H1 (cell line): Measurements from ENCODE around the gene VAV2. TPM values are rescaled to one million over a fixed set of nuclear protein-coding genes. Genes with fewer than 3 reads are reported as not detected.
A peak's percentile ranks its signal among the peaks of the same experiment; 100 is the strongest.

Experiments
- CTCF ChIA-PET: fragments of 300-600 bp; sonication (Branson Sonifier 250); formaldehyde crosslinking; loops from one replicate; lab custom pipeline; 2021; ENCODE audit not compliant: partially characterized antibody; lab: Charles Lee
- POLR2A ChIA-PET: fragments of 300-600 bp; sonication (Branson Sonifier 250); formaldehyde crosslinking; loops from one replicate; lab custom pipeline; 2021; ENCODE audit warnings: inconsistent platforms; ENCODE audit not compliant: partially characterized antibody; lab: Charles Lee
- DNase-seq, 2 experiments: peaks; one replicate each; pipeline versions ENCODE4 v3.0.0 to v3.0.0-alpha.2; 2010 to 2022; ENCODE audit warnings: low spot score in 2 of 2, low read depth in 1 of 2, mixed read lengths in 1 of 2
- FAIRE-seq: peaks from 2 replicates; lab custom pipeline; 2011; peaks lifted over from hg19 to GRCh38; lab: Jason Lieb, UNC
- H2AFZ ChIP-seq: 2 replicates; pipeline ENCODE4 v1.8.1; 2012; ENCODE audit warnings: low read length, inconsistent platforms
- H2AK5ac ChIP-seq: 2 replicates; pipeline ENCODE4 v1.6.1; 2013; ENCODE audit warnings: low read depth, low read length
- H2BK120ac ChIP-seq: replicated peaks from 2 replicates; pipeline ENCODE3; 2013; ENCODE audit warnings: low read depth, low read length, inconsistent platforms
- H2BK12ac ChIP-seq: 2 replicates; pipeline ENCODE4 v1.6.1; 2013; ENCODE audit warnings: low read depth, low read length
- H2BK15ac ChIP-seq: 2 replicates; pipeline ENCODE4 v1.6.1; 2013; ENCODE audit warnings: low read length
- H2BK20ac ChIP-seq: 2 replicates; pipeline ENCODE4 v1.6.1; 2013; ENCODE audit warnings: low read length
- H2BK5ac ChIP-seq: 2 replicates; pipeline ENCODE4 v1.6.1; 2013; ENCODE audit warnings: low read depth, low read length
- H3K14ac ChIP-seq: 2 replicates; pipeline ENCODE4 v1.6.1; 2013; ENCODE audit warnings: inconsistent platforms; ENCODE audit not compliant: insufficient read length
- H3K18ac ChIP-seq: 2 replicates; pipeline ENCODE4 v1.6.1; 2013; ENCODE audit warnings: low read length; ENCODE audit errors: extremely low read depth
- H3K23ac ChIP-seq: 2 replicates; pipeline ENCODE4 v1.6.1; 2013; ENCODE audit warnings: inconsistent platforms; ENCODE audit not compliant: insufficient read length
- H3K23me2 ChIP-seq: 2 replicates; pipeline ENCODE4 v1.6.1; 2013; ENCODE audit warnings: low read depth, low read length
- H3K27ac ChIP-seq: 2 replicates; pipeline ENCODE4 v1.6.1; 2011; ENCODE audit warnings: low read depth, low read length, inconsistent platforms
- H3K27me3 ChIP-seq, 4 experiments: replicated peaks in 1 of 4; 1 replicate in 1 of 4; 2 replicates in 3 of 4; pipeline versions ENCODE4 v1.6.1 to v1.8.1; 2011 to 2013; ENCODE audit warnings: low read length in 3 of 4, mild to moderate bottlenecking in 3 of 4, inconsistent platforms in 2 of 4, mixed read lengths in 2 of 4, moderate library complexity in 1 of 4; ENCODE audit not compliant: control insufficient read depth in 3 of 4, insufficient read depth in 3 of 4; ENCODE audit errors: extremely low read depth in 1 of 4
- H3K36me3 ChIP-seq, 4 experiments: 2 replicates each; pipeline versions ENCODE4 v1.6.1 to v1.8.1; 2011 to 2013; ENCODE audit warnings: mild to moderate bottlenecking in 4 of 4, low read length in 3 of 4, moderate library complexity in 2 of 4, control low read depth in 1 of 4, inconsistent platforms in 1 of 4; ENCODE audit not compliant: insufficient read depth in 4 of 4, control insufficient read depth in 2 of 4
- H3K4ac ChIP-seq: replicated peaks from 2 replicates; pipeline ENCODE3; 2013; ENCODE audit warnings: low read length, low read depth, mixed read lengths, inconsistent platforms; ENCODE audit not compliant: insufficient read length
- H3K4me1 ChIP-seq, 4 experiments: replicated peaks in 1 of 4; 1 replicate in 1 of 4; 2 replicates in 3 of 4; pipeline versions ENCODE4 v1.6.1 to v1.8.1; 2011 to 2013; ENCODE audit warnings: low read length in 3 of 4, inconsistent platforms in 2 of 4, mixed read lengths in 1 of 4; ENCODE audit not compliant: insufficient read depth in 4 of 4, control insufficient read depth in 3 of 4
- H3K4me2 ChIP-seq, 2 experiments: 2 replicates each; pipeline versions ENCODE4 v1.6.1 to v1.8.1; 2011 to 2013; ENCODE audit warnings: low read depth in 2 of 2, low read length in 2 of 2, control low read depth in 1 of 2, inconsistent platforms in 1 of 2, mild to moderate bottlenecking in 1 of 2; ENCODE audit not compliant: insufficient read depth in 1 of 2
- H3K4me3 ChIP-seq, 4 experiments: fragments of 200-600, 300-600 bp in 1 of 4; sonication (generic), shearing (Covaris generic), sonication (Bioruptor Twin) in 1 of 4; 2 replicates each; pipeline versions ENCODE4 v1.5.1 to v1.8.1; 2011 to 2016; ENCODE audit warnings: low read length in 4 of 4, low read depth in 3 of 4, control low read depth in 2 of 4, inconsistent platforms in 2 of 4, mild to moderate bottlenecking in 2 of 4, mixed read lengths in 1 of 4, moderate library complexity in 1 of 4; ENCODE audit not compliant: insufficient read depth in 2 of 4; ENCODE audit errors: extremely low read depth in 1 of 4
- H3K56ac ChIP-seq: replicated peaks from 2 replicates; pipeline ENCODE3; 2013; ENCODE audit warnings: low read depth, mild to moderate bottlenecking, mixed read lengths, low read length, inconsistent platforms; ENCODE audit not compliant: insufficient read length
- H3K79me1 ChIP-seq: 2 replicates; pipeline ENCODE4 v1.6.1; 2013; ENCODE audit warnings: low read depth, low read length, control low read depth
- H3K79me2 ChIP-seq, 2 experiments: 2 replicates each; pipeline versions ENCODE4 v1.6.1 to v1.8.1; 2012 to 2013; ENCODE audit warnings: low read length in 2 of 2, mild to moderate bottlenecking in 2 of 2, inconsistent platforms in 1 of 2; ENCODE audit not compliant: insufficient read depth in 2 of 2, control insufficient read depth in 1 of 2
- H3K9ac ChIP-seq, 4 experiments: replicated peaks in 1 of 4; 1 replicate in 1 of 4; 2 replicates in 3 of 4; pipeline versions ENCODE4 v1.6.1 to v1.8.1; 2011 to 2013; ENCODE audit warnings: low read depth in 3 of 4, low read length in 3 of 4, control low read depth in 2 of 4, mild to moderate bottlenecking in 2 of 4, moderate library complexity in 2 of 4, inconsistent platforms in 1 of 4; ENCODE audit errors: extremely low read depth in 1 of 4
- H3K9me3 ChIP-seq, 2 experiments: 2 replicates each; pipeline versions ENCODE4 v1.6.1 to v1.8.1; 2012 to 2013; ENCODE audit warnings: mild to moderate bottlenecking in 2 of 2, moderate library complexity in 2 of 2, control low read depth in 1 of 2, inconsistent platforms in 1 of 2, low read depth in 1 of 2, low read length in 1 of 2, mixed read lengths in 1 of 2; ENCODE audit not compliant: insufficient read depth in 2 of 2
- H4K20me1 ChIP-seq, 2 experiments: replicated peaks in 1 of 2; 2 replicates each; pipeline versions ENCODE3 to v1.8.1; 2011 to 2013; ENCODE audit warnings: inconsistent platforms in 2 of 2, low read length in 2 of 2, mild to moderate bottlenecking in 1 of 2; ENCODE audit not compliant: insufficient read depth in 2 of 2, control insufficient read depth in 1 of 2
- H4K5ac ChIP-seq: 2 replicates; pipeline ENCODE4 v1.6.1; 2013; ENCODE audit warnings: low read length, low read depth, mixed read lengths, inconsistent platforms; ENCODE audit not compliant: insufficient read length
- H4K8ac ChIP-seq: 2 replicates; pipeline ENCODE4 v1.8.0; 2013; ENCODE audit warnings: mild to moderate bottlenecking, moderate library complexity, low read length, inconsistent platforms; ENCODE audit not compliant: insufficient read depth; ENCODE audit errors: extremely low read depth
- H4K91ac ChIP-seq: replicated peaks from 2 replicates; pipeline ENCODE3; 2013; ENCODE audit warnings: low read length, mixed read lengths, inconsistent platforms; ENCODE audit not compliant: insufficient read length
- POLR2AphosphoS5 ChIP-seq: IDR thresholded peaks from 2 replicates; pipeline ENCODE4 v1.6.1; 2011; ENCODE audit warnings: low read depth, low read length
- SIRT6 ChIP-seq: IDR thresholded peaks from one replicate; pipeline ENCODE4 v1.7.1; 2012; ENCODE audit warnings: low read length, inconsistent platforms
- TAF7 ChIP-seq: optimal IDR thresholded peaks from 2 replicates; pipeline ENCODE3; 2011; ENCODE audit warnings: low read depth, mild to moderate bottlenecking, inconsistent platforms, low read length, moderate library complexity, borderline replicate concordance
- WGBS, 2 experiments: shearing (Covaris generic) in 1 of 2; methylation state at CpG; one replicate each; pipeline versions ENCODE4 v1.1.6 to v1.1.7; 2013 to 2015; ENCODE audit warnings: low lambda C conversion rate in 2 of 2, mixed read lengths in 2 of 2, inconsistent platforms in 1 of 2, low coverage in 1 of 2, missing lambda C conversion rate in 1 of 2; ENCODE audit not compliant: insufficient replicate concordance in 2 of 2, insufficient coverage in 1 of 2, insufficient read length in 1 of 2; ENCODE audit errors: extremely low coverage in 1 of 2, missing lambda C conversion rate in 1 of 2; 5-methylcytosine and 5-hydroxymethylcytosine counted together
- polyA plus RNA-seq, 7 experiments: library from polyadenylated mRNA; depleted of rRNA in 3 of 7; stranded (reverse) in 5 of 7; unstranded in 2 of 7; fragments of >200 nt in 5 of 7; fragments of 200-250 nt in 2 of 7; gene quantifications; 1 replicate in 5 of 7; 2 replicates in 1 of 7; 4 replicates in 1 of 7; pipeline versions ENCODE4 v1.2.1 to v1.2.3, GENCODE V29; 2011 to 2013; ENCODE audit warnings: missing spikeins in 2 of 7, mixed read lengths in 2 of 7
- total RNA-seq: library from RNA; stranded (reverse); fragmentation: NEBNext Ultra II Directional; extraction: Animal tissue kit (Norgen Biotek cat#: 25700); gene quantifications from 2 replicates; pipeline ENCODE4 v1.2.1, GENCODE V29; 2021

The VAV2 gene
- total and polyA plus RNA-seq, 2 of the 8 experiments (the other 6 are each of a cell fraction or from before 2014, with no cell fraction given), result 13.6 to 37.6 TPM

DNA sequence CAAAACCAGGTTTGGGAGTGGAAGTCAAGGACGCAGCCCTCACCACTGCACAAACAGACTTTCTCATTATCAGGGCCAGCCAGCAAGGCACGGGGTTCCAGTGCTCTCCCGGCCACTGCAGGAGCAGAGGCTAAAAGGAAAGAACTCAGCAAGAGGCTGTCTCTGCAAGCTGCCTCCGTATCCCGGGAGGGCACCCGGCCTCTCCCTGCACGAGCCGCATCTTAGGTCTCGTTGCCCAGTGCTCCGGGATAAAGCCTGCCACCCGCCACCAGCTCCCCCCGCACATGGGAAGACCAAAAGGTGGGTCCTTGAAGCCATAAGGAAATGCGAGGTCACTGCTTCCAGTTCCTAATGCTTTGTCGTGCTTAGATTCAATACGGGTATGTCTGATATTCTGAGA lies 136.8 kb downstream of the VAV2 start:
- Histone ChIP-seq H3K4me2 (no peak overlapping the region), H2BK20ac (0 out of 2 replicates have a peak overlapping the region, but pooled peaks have one; percentile 18), H3K9ac (no peak overlapping the region), H3K27me3 (no peaks in the 10 kb centered on the region)
- TF ChIP-seq TAF7 (no peak), SIRT6 (no peak), POLR2AphosphoS5 (no peak)
- TF ChIP-seq, all 59 proteins: peak for 0
- no peak overlapping the region for H3K27ac ChIP-seq
- POLR2A ChIA-PET, result no interaction called here
- H4K20me1 ChIP-seq, result peaks cover 5 to 14% of the 10 kb centered on the region in 2 experiments
- no peak overlapping the region for H2AK5ac ChIP-seq
- no peak overlapping the region for H4K5ac ChIP-seq
- H4K91ac ChIP-seq, result no peak overlapping the region
- no peak overlapping the region for H2BK15ac ChIP-seq
- CTCF ChIA-PET, result interaction anchor here (0.9 kb wide), 1 partner anchor 139 kb away, joined by 5 read pairs; no protein-coding TSS in a partner anchor
- H3K36me3 ChIP-seq, result peaks cover 0 to 2% (median 0%) of the 10 kb centered on the region in 4 experiments; a peak in 1 of 8 replicates
- no peak overlapping the region for H3K56ac ChIP-seq
- DNase-seq, result no peak
- no peak overlapping the region for H3K4me3 ChIP-seq
- peaks cover 22% of the 10 kb centered on the region for H3K79me1 ChIP-seq
- no peak overlapping the region for H2AFZ ChIP-seq
- H3K4ac ChIP-seq, result no peak overlapping the region
- H3K23ac ChIP-seq, result no peak overlapping the region
- H3K14ac ChIP-seq, result no peak overlapping the region
- 0 out of 2 replicates have a peak overlapping the region, but pooled peaks have one; percentile 35 for H2BK5ac ChIP-seq
- 94% methylated on average over 15 of the region's 15 CpGs; no CpG with 5 or more reads in 1 of the 2 experiments for WGBS, 2 experiments
- H4K8ac ChIP-seq, result no peak overlapping the region; the same call in 1 of the 2 replicates
- no peak overlapping the region for H2BK120ac ChIP-seq
- peaks cover 0 to 4% of the 10 kb centered on the region in 2 experiments; a peak in 1 of 4 replicates for H3K79me2 ChIP-seq
- H3K4me1 ChIP-seq, result no peaks in the 10 kb centered on the region; a peak in 3 of 7 replicates
- H3K23me2 ChIP-seq, result peaks cover 10% of the 10 kb centered on the region; the same call in 1 of the 2 replicates
- H2BK12ac ChIP-seq, result no peak overlapping the region
- H3K9me3 ChIP-seq, result no peaks in the 10 kb centered on the region; a peak in 1 of 4 replicates
- no peak for FAIRE-seq
- H3K18ac ChIP-seq, result no peak overlapping the region
